Measurements from ENCODE around the gene ICA1. TPM values are rescaled to one million over a fixed set of nuclear protein-coding genes. Genes with fewer than 3 reads are reported as not detected.
"Not testable (repeated sequence)": the region's sequence is repeated elsewhere in the genome, so short reads cannot be mapped to it uniquely, and the experiment has no call there.

The ICA1 gene
- total and polyA plus RNA-seq, 4 donors, result 16.5 to 54.6 (median 30.8) TPM

DNA sequence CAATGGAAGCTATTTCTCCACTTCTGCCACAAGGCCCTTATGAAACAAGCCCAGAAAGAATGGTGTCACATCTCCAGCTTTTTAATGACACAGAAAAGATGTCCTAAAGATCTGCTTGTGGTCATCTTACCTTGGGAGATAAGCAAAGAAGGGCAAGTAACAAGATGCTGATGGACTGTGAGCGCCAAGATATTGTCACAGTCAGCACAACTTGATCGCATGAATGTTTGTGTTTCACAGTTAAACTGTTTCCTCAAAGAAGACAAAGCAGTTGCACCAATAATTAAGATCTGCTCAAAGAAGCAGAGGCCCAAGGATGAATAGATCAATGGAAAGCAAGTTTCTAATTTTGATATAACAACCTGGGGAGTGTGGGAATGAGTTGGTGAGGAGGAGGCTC lies 15.9 kb downstream of the ICA1 start:
- TF ChIP-seq, protein P1, sequence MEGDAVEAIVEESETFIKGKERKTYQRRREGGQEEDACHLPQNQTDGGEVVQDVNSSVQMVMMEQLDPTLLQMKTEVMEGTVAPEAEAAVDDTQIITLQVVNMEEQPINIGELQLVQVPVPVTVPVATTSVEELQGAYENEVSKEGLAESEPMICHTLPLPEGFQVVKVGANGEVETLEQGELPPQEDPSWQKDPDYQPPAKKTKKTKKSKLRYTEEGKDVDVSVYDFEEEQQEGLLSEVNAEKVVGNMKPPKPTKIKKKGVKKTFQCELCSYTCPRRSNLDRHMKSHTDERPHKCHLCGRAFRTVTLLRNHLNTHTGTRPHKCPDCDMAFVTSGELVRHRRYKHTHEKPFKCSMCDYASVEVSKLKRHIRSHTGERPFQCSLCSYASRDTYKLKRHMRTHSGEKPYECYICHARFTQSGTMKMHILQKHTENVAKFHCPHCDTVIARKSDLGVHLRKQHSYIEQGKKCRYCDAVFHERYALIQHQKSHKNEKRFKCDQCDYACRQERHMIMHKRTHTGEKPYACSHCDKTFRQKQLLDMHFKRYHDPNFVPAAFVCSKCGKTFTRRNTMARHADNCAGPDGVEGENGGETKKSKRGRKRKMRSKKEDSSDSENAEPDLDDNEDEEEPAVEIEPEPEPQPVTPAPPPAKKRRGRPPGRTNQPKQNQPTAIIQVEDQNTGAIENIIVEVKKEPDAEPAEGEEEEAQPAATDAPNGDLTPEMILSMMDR (IDR thresholded peaks at IDR 0.05; ENCODE audit: control extremely low read depth, extremely low read depth), result no peak
- H3K27ac ChIP-seq (ENCODE audit: low read depth in 1 of 2, low read length in 1 of 2), result no peak overlapping the region
- no peaks in the 10 kb centered on the region for H3K27me3 ChIP-seq (ENCODE audit: control insufficient read depth in 3 of 3, insufficient read depth in 3 of 3, low read length in 2 of 3)
- no peaks in the 10 kb centered on the region for H3K4me1 ChIP-seq (ENCODE audit: control insufficient read depth in 5 of 5, insufficient read depth in 5 of 5, low read length in 5 of 5)
- no peaks in the 10 kb centered on the region for H3K9me3 ChIP-seq (ENCODE audit: control insufficient read depth in 4 of 4, insufficient read depth in 3 of 4, low read length in 3 of 4)
- ATAC-seq (ENCODE audit: insufficient read depth, low FRiP score) (no peak), DNase-seq (no peak)
- no peak overlapping the region for H3K9ac ChIP-seq (ENCODE audit: insufficient read depth in 1 of 2, low read length in 2 of 2)
- WGBS, 2 donors, result 56 to 78% methylated on average over 2 of the region's 2 CpGs
- H3K4me3 ChIP-seq, result no peak overlapping the region
- H3K36me3 ChIP-seq (ENCODE audit: control insufficient read depth in 4 of 4, insufficient read depth in 4 of 4, low read length in 4 of 4), result no peaks in the 10 kb centered on the region

DNA sequence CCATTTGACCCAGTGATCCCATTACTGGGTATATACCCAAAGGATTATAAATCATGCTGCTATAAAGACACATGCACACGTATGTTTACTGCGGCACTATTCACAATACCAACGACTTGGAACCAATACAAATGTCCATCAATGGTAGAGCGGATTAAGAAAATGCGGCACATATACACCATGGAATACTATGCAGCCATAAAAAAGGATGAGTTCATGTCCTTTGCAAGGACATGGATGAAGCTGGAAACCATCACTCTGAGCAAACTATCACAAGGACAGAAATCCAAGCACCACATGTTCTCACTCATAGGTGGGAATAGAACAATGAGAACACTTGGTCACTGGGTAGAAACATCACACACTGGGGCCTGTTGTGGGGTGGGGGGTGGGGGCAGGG lies 16.9 kb downstream of the ICA1 start:
- not testable (repeated sequence) for H3K27me3 ChIP-seq (ENCODE audit: control insufficient read depth in 3 of 3, insufficient read depth in 3 of 3, low read length in 2 of 3); H3K4me1 ChIP-seq (ENCODE audit: control insufficient read depth in 5 of 5, insufficient read depth in 5 of 5, low read length in 5 of 5); DNase-seq; H3K9me3 ChIP-seq (ENCODE audit: control insufficient read depth in 4 of 4, insufficient read depth in 3 of 4, low read length in 3 of 4); H3K4me3 ChIP-seq; H3K9ac ChIP-seq (ENCODE audit: insufficient read depth in 1 of 2, low read length in 2 of 2); H3K27ac ChIP-seq (ENCODE audit: low read depth in 1 of 2, low read length in 1 of 2); H3K36me3 ChIP-seq (ENCODE audit: control insufficient read depth in 4 of 4, insufficient read depth in 4 of 4, low read length in 4 of 4); ATAC-seq (ENCODE audit: insufficient read depth, low FRiP score)
- 96 to 99% methylated on average over 5 of the region's 5 CpGs for WGBS, 2 donors

DNA sequence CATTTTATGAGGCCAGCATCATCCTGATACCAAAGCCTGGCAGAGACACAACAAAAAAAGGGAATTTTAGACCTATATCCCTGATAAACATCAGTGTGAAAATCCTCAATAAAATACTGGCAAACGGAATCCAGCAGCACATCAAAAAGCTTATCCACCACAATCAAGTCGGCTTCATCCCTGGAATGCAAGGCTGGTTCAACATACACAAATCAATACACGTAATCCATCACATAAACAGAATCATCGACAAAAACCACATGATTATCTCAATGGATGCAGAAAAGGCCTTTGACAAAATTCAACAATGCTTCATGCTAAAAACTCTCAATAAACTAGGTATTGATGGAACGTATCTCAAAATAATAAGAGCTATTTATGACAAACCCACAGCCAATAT lies 18.9 kb downstream of the ICA1 start:
- H3K9ac ChIP-seq (ENCODE audit: insufficient read depth in 1 of 2, low read length in 2 of 2); H3K36me3 ChIP-seq (ENCODE audit: control insufficient read depth in 4 of 4, insufficient read depth in 4 of 4, low read length in 4 of 4); H3K4me1 ChIP-seq (ENCODE audit: control insufficient read depth in 5 of 5, insufficient read depth in 5 of 5, low read length in 5 of 5); ATAC-seq (ENCODE audit: insufficient read depth, low FRiP score); DNase-seq; H3K9me3 ChIP-seq (ENCODE audit: control insufficient read depth in 4 of 4, insufficient read depth in 3 of 4, low read length in 3 of 4); H3K4me3 ChIP-seq; H3K27me3 ChIP-seq (ENCODE audit: control insufficient read depth in 3 of 3, insufficient read depth in 3 of 3, low read length in 2 of 3); H3K27ac ChIP-seq (ENCODE audit: low read depth in 1 of 2, low read length in 1 of 2): not testable (repeated sequence)
- 89 to 91% methylated on average over 5 of the region's 5 CpGs for WGBS, 2 donors

DNA sequence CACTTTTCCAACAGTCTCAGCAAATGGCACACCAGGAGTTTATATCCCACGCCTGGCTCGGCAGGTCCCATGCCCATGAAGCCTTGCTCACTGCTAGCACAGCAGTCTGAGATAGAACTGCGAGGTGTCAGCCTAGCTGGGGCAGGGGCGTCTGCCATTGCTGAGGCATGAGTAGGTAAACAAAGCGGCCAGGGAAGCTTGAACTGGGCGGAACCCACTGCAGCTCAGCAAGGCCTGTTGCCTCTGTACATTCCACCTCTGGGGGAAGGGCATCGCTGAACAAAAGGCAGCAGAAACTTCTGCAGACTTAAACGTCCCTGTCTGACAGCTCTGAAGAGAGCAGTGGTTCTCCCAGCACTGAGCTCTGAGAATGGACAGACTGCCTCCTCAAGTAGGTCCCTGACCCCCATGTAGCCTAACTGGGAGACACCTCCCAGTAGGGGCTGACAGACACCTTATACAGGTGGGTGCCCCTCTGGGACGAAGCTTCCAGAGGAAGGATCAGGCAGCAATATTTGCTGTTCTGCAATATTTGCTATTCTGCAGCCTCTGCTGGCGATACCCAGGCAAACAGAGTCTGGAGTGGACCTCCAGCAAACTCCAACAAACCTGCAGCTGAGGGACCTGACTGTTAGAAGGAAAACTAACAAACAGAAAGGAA lies 22.1 kb downstream of the ICA1 start:
- not testable (repeated sequence) for H3K9me3 ChIP-seq (ENCODE audit: control insufficient read depth in 4 of 4, insufficient read depth in 3 of 4, low read length in 3 of 4); H3K36me3 ChIP-seq (ENCODE audit: control insufficient read depth in 4 of 4, insufficient read depth in 4 of 4, low read length in 4 of 4); H3K9ac ChIP-seq (ENCODE audit: insufficient read depth in 1 of 2, low read length in 2 of 2); H3K27ac ChIP-seq (ENCODE audit: low read depth in 1 of 2, low read length in 1 of 2); H3K27me3 ChIP-seq (ENCODE audit: control insufficient read depth in 3 of 3, insufficient read depth in 3 of 3, low read length in 2 of 3); H3K4me1 ChIP-seq (ENCODE audit: control insufficient read depth in 5 of 5, insufficient read depth in 5 of 5, low read length in 5 of 5); H3K4me3 ChIP-seq; ATAC-seq (ENCODE audit: insufficient read depth, low FRiP score); DNase-seq
- 74% methylated on average over 10 of the region's 10 CpGs for WGBS, 2 donors

DNA sequence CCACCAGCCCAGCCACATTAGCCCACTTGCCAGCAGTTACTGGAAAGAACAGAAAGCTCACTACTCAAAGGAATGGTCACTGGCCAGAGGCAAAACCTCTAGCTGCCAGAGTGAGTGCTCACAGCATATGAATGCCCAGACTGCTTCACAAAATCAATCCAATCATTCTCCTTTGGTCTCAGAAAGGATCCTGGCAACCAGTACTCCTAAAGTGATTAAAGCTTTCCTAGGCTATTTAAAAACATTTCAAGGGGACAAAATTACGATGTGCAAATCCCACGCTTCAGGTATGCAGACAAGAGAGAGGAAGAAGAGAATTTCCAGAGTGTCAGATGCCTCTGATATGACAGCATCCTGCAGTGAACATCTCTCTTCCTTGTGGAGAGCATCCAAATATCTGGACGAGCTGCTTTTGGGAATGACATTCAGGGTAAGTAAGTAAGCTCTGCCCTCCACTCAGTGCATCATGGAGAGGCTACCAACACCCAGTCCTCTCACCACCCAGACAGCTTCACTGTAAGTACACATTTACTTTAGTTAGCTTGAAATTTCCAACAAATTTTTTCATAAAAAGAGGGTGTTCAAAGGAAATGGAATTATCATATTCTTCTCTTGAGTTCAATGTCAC lies 25.1 kb downstream of the ICA1 start:
- Histone ChIP-seq H3K27me3 (ENCODE audit: control insufficient read depth in 3 of 3, insufficient read depth in 3 of 3, low read length in 2 of 3) (no peaks in the 10 kb centered on the region), H3K27ac (ENCODE audit: low read depth in 1 of 2, low read length in 1 of 2) (peak overlapping the region in 1 of 2 donors; percentile 22), H3K9me3 (ENCODE audit: control insufficient read depth in 4 of 4, insufficient read depth in 3 of 4, low read length in 3 of 4) (no peaks in the 10 kb centered on the region), H3K9ac (ENCODE audit: insufficient read depth in 1 of 2, low read length in 2 of 2) (no peak overlapping the region), H3K4me3 (no peak overlapping the region), H3K4me1 (ENCODE audit: control insufficient read depth in 5 of 5, insufficient read depth in 5 of 5, low read length in 5 of 5) (peaks cover 0 to 5% (median 0%) of the 10 kb centered on the region in 5 donors), H3K36me3 (ENCODE audit: control insufficient read depth in 4 of 4, insufficient read depth in 4 of 4, low read length in 4 of 4) (no peaks in the 10 kb centered on the region)
- ATAC-seq (ENCODE audit: insufficient read depth, low FRiP score) (no peak), DNase-seq (no peak)
- TF ChIP-seq, protein P1 (IDR thresholded peaks at IDR 0.05; ENCODE audit: control extremely low read depth, extremely low read depth), result no peak
- WGBS, 2 donors, result 62 to 72% methylated on average over 3 of the region's 3 CpGs
